ENCODE results near the gene CST9.
"Not testable (repeated sequence)": the region's sequence is repeated elsewhere in the genome, so short reads cannot be mapped to it uniquely, and the experiment has no call there.

CST9 gene

DNA sequence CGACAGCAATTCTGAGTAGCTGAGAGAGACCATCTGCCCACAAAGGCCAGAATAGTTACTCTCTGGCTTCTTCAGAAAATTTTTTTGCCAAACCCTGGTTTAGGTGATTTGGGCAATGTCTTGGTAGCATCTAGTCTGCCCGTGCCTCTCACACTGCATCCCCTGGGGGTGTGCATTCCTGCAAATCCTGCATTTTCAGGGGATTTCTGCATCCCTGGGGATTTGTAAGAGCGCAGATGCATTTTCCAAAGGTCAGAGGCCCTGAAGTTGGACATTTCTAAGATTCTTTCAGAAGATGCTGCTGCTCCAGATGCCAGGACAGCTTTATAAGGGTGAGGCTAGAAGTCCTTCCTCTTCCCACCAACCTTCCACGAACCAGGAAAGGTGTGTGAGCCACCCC, 4.0 kb downstream of the CST9 start:
- in situ Hi-C loops (cut with MboI; ENCODE audit: low sequenced_read_pairs), result loop anchor here (25.0 kb wide), 1 partner anchor 164 kb away; the partner anchor contains the start of gene CSTL1

- in situ Hi-C loops (cut with MboI; ENCODE audit: low sequenced_read_pairs), result no loop called here
Observed at GRCh38 chr20:23598481-23598880, 7.2 kb downstream of the CST9 start.

DNA sequence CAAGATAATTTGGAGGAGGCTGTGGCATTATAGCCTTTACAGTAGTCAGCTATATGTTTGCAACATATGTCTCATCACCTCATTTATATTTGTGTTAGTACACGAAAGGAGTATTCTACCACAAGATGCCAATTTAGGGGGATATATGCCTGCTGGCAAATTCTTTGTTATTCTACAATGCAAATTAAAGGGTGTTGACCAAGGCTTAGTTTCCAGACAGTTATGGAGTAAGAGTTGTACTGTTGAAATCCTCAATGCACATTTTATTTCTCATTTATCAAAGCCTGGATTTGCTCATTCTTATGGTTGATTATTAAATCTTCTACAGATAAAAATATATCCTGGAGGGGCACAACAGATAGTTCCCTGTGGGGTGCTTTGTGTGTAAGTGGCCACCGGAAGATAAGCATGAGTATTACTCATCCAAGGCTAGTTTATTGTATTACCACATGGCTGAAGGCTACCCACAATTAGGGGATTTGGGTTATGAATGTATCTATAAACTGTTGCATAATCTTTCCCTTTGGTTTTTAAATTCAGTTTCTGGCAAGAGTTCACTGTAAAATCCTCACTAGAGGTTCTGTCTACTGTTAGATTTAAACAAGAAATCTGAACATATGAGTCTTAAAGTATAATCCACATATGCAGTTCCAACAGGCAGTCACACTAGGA, 9.0 kb downstream of the CST9 start:
- in situ Hi-C loops (cut with MboI; ENCODE audit: low sequenced_read_pairs), result no loop called here

DNA sequence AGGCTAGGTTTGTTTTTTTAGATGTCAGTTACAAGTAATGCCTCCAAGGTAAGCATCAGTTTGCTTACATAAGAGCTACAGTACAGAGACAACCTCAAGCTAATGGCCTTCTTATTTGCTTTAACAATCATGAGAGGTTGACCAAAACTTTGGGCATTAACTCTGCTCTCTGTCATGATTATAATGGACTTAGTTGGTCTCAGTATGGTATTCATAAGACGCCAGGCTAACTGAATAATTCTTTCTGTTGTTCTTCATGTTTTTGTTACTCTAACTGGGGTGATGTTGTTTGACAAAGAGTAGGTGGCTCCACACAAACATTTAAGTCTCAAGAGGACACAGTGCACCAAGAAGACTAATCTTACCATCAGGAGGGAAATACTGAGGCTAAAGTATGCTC, 9.8 kb downstream of the CST9 start:
- in situ Hi-C loops (cut with MboI; ENCODE audit: low sequenced_read_pairs), result no loop called here

- in situ Hi-C loops (cut with MboI; ENCODE audit: low sequenced_read_pairs), result no loop called here
Observed at GRCh38 chr20:23588434-23589403, 17.0 kb downstream of the CST9 start.

DNA sequence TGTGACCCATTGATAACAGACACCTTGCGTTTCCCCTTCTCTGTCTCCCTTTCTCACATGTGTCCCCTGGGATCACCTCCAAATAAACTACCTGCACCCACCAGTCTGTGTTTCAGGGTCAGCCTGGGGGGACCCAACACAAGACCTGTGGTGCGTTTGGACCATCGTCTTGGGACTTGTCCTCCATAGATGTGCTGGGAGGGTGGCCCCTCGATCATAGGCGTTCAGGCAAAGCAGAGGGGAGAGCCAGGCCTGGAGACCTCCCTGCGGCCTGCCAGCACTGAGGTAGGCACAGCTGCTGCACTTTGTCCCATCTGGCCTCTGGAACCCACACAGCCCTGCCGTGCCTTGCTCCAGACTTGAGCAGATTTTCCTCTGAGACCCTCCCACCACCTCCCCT, 18.1 kb downstream of the CST9 start:
- in situ Hi-C loops (cut with MboI; ENCODE audit: low sequenced_read_pairs), result no loop called here

DNA sequence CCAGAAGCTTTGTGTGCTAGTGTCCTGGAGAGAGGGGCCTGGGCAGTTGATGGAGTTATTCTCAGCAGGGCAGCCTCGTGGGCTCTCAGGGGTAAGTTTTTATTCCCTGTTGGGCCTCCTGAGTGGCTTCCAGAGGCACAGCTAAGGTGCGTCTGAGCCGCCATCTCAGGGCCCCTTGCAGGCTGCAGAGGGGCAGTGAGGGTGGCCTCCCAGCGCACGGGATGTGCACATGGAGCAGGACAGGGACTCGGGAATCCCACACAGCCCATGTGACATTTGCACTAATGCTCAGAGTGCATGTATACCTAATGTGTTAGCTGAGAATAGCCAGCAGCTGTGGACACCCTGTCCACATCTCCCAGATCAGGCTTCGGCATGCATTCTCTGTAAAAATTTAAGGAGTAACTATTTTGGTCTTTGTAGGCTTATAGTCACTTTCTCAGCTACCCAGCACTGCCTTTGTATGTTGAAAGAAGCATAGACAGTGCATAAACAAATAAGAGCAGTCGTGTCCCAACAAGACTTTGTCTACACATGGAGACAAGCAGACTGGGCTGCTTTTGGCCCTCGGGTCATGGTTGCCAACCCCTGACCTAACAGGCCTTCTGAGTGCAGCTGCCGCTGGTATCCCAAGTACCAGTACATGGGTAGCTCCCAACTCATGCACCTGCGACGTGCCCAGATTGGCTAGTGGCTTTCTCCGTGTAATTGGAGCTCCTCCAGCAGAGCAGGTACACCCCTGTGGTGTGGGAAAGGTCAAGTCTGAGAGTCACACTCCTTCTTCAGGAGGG, 18.8 kb downstream of the CST9 start:
- in situ Hi-C loops (cut with MboI; ENCODE audit: low sequenced_read_pairs), result no loop called here

- in situ Hi-C loops (cut with MboI; ENCODE audit: low sequenced_read_pairs), result no loop called here
Observed at GRCh38 chr20:23585808-23586734, 19.6 kb downstream of the CST9 start.

GRCh38 chr20:23585449-23585807, 20.3 kb downstream of the CST9 start:
- in situ Hi-C loops (cut with MboI; ENCODE audit: low sequenced_read_pairs), result no loop called here

GRCh38 chr20:23584434-23585199, 21.1 kb downstream of the CST9 start:
- in situ Hi-C loops (cut with MboI; ENCODE audit: low sequenced_read_pairs), result no loop called here

DNA sequence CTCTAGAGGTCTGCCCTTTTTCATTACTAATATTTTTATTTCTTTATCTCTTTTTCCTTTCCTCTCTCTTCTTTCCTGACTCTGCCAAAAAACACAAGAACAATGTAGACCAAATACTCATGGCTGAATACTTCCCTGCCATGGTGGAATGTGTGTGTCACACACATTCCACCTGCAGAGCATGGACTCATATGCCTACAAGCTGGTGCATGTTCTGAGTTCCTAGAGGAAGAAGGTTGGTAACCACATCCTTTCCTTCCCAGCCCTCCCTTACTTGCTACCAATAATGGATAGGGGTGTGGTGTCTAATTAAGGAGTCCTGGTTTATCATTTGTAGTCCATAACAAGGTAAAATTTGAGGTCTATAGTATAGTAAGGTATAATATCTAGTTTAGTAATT, 22.2 kb downstream of the CST9 start:
- in situ Hi-C loops (cut with MboI; ENCODE audit: low sequenced_read_pairs), result no loop called here

DNA sequence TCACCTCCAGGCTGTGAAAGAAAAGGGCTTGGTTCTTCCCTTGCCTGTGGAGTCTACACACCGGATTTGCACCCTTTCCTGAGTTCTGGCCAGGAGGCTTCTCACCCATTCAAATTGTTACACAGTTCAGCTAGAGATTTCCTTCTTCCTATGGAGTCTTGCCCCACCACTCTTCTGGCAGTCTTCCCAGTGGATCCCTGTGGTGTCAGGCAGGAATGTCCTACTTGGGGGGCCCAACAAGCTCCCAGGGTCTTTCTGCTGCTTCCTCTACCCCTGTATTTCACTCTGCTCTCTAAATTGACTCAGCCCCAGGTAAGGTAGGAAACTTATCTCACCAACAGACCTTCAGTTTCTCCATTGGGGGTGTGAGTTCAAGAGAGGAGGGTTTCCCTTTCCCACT, 23.4 kb downstream of the CST9 start:
- in situ Hi-C loops (cut with MboI; ENCODE audit: low sequenced_read_pairs), result no loop called here

GRCh38 chr20:23581833-23582232, 23.9 kb downstream of the CST9 start:
- in situ Hi-C loops (cut with MboI; ENCODE audit: low sequenced_read_pairs), result not testable (repeated sequence)

DNA sequence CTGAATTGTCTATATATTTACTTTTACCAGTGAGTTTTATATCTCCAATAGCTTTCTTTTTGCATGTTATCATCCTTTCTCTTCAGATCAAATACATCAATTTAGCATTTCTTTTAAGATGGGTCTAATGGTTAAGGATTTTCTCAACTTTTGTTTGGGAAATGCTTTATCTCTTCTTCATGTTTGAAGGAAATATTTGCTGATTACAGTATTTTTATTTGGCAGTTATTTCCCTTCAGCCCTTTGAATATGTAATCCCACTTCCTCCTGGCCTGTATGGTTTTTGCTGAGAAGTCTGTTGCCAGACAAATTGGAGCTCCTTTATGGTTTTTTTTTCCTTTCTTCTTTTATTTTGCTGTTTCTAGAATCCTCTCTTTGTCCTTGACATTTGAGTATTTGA, 30.7 kb downstream of the CST9 start:
- in situ Hi-C loops (cut with MboI; ENCODE audit: low sequenced_read_pairs), result no loop called here

- in situ Hi-C loops (cut with MboI; ENCODE audit: low sequenced_read_pairs), result no loop called here
Observed at GRCh38 chr20:23570178-23570760, 35.4 kb downstream of the CST9 start.

DNA sequence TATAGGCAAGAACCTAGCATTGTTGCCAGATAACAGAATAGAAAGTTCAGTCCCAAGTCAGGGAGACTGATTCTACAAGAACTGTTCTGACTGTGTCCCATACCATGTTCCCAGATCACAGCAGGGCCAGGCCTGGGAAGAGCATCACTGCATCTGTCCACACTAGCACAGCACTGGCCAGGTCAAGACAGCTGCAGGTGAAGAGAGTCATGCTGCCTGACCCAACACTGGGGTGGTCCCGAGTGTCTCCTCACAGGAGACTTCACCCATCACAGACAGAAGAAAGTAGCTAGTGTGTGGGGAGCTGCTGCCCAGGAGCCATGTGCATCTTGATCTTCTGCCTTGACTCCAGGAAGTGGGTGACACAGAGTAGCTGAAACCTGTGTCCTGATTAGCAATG, 36.1 kb downstream of the CST9 start:
- in situ Hi-C loops (cut with MboI; ENCODE audit: low sequenced_read_pairs), result no loop called here

DNA sequence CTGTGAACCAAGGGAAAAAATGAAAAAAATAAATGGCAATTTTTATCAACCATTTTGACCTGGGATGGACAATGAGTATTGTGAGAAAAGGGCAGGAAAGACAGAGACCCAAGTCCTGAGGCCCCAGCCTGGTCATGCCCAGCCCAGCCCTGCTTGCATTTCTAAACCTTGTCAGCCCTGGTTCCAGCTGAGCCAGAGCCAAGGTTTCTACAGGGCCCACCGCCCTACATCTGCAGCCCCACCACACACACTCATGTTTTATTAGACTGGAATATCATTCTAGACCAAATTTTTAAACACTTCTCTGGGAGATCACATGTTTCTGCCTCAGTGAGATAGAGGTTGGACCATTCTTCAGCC, 36.8 kb downstream of the CST9 start:
- in situ Hi-C loops (cut with MboI; ENCODE audit: low sequenced_read_pairs), result no loop called here

DNA sequence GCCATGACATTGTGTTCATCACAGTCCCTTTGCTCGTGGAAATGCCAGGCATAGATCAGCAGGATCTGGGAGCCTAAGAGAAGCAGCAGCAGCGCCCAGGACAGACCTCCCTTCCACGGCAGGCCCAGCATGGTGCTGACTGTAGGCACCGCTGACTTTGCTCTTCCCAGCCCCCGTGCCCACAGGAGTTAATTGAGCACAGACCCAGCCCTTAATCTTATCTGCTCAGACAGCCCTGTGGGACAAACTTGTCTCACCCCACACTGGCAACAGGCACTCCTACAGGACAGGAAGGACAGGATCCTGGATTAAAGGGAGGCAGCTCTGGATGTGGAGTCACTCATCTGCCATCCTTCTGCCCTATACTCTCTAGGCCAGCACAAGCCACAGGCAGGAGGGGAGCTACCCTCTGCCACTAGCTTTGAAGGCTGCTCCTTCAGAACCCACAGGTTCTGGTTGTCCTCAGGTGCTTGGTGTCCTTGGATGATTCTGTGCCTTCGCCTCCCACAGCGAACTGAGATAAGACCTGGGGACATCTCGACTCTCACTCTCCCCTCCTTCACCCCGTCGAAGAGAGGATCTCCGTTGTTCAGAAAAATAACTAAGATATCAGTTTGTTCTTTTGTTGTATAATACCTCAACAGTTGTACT, 37.3 kb downstream of the CST9 start, which contains the start of gene CST9L:
Gene CST9L (minus strand): TSS at position 165 of the 651 bp plus-strand sequence. CDS start 34 bp downstream, at position 131.
- in situ Hi-C loops (cut with MboI; ENCODE audit: low sequenced_read_pairs), result no loop called here
